GM12892 (cell line): ENCODE measurements around the gene MTERF4.

Experiments
- DNase-seq: peaks from one replicate; pipeline ENCODE4 v3.0.0; 2011; ENCODE audit not compliant: insufficient read length
- FAIRE-seq: peaks from 2 replicates; lab custom pipeline; 2011; peaks lifted over from hg19 to GRCh38; lab: Jason Lieb, UNC
- POLR2A ChIP-seq: IDR thresholded peaks from 2 replicates; pipeline ENCODE4 v1.6.1; 2011; ENCODE audit warnings: low read depth, low read length, control low read depth
- POLR2AphosphoS5 ChIP-seq: IDR thresholded peaks from 2 replicates; pipeline ENCODE4 v1.6.1; 2011; ENCODE audit warnings: low read depth, low read length, control low read depth
- TAF1 ChIP-seq: IDR thresholded peaks from 2 replicates; pipeline ENCODE4 v1.6.1; 2011; ENCODE audit warnings: low read depth, mild to moderate bottlenecking, control low read depth, low read length, borderline replicate concordance

Gene MTERF4

DNA sequence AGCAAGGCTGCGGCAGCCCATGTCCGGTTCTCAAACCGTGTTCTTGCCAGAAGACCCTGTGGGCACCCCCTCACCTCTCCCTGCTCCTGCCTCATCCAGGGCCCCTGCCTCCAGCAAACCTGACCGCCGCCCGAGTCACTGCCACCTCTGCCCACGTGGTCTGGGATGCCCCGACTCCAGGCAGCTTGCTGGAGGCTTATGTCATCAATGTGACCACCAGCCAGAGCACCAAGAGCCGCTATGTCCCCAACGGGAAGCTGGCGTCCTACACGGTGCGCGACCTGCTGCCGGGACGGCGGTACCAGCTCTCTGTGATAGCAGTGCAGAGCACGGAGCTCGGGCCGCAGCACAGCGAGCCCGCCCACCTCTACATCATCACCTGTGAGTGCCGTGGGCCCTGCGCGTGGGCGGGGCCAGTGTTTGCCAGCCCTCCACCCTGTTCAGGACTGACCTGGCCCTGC is 32.2 kb downstream of the MTERF4 start:
- DNase-seq (no peak), FAIRE-seq (no peak)
- TF ChIP-seq POLR2A, result no peak
- no peak for TF ChIP-seq TAF1
- no peak for TF ChIP-seq POLR2AphosphoS5

DNA sequence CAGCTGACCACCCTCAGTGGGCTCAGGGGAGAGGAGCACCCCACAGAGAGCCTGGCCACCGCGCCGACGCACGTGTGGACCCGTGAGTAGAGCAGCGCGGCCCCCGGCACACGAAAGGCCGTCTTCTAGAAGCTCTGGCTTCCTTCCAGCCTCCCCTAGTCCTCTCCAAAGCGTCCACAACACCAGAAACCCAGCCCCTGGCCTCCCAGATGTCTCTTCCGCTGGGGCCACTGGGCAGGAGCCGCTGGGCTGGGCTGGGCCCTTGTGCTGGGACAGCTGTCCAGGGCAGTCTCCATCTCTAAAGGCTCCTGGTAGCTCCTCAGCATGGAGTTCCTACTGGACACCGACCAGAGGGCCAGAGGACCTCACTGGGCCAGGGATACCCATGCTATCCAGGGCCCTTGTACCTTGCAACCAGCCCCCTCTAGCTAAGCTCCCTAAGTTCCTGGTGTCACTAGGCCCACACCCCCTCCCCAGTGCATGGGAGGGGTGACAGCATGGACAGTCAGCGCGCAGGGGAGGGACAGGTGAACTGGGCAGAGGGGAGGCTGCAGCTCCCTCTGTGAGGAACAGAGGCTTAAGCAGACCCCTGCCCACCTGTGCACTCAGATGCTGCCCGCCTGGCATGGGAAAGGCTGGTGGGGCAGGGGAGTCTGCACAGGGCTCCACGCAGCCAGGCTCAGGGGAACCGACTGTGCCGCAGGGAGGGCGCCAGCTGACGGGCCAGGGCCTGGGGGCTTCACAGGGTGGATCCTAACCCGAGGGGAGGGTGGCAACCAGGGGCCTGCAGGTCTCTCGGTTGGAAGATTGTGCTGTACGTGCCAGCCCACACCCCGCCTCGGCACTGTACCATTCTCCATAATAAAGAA is 32.9 kb downstream of the MTERF4 start:
- TF ChIP-seq POLR2AphosphoS5 (no peak), TAF1 (no peak), POLR2A (no peak)
- FAIRE-seq, result no peak
- DNase-seq, result no peak

DNA sequence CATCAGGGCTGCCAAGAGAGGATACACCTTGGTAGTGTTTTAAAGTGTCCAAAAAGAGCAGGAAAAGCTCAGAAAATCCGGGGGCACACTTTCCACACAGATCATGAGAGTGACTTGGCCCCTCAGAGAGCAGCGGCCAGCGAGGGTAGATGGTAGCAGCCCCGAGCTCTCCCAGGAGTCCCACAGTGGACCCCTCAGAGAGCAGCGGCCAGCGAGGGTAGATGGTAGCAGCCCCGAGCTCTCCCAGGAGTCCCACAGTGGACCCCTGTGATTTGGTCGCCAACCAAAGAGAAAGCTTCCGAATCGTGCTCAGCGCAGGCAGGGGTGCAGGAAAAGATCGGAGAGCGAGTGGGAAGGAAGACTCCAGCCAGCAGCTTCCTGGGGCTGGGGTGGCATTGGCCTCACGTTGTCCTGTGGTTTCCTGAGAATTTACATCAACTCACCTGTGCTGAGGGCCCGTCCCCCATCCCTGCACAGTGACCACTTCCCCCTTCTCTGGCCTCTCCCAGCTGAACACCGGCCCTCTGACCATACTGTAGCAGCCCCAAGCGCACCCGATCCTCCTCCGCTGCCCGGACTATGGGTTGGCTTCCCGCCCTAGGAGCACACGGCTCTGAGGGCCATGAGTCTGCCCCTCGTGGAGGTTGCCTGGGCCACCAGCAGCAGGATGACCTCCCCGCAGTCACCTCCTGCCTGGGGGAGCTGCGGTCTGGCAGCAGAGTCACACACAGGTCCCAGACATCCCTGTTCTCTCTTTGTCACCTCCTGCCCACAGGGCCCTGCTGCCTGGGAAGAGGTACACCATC is 33.7 kb downstream of the MTERF4 start:
- no peak for FAIRE-seq
- no peak for DNase-seq
- TF ChIP-seq POLR2A (no peak), TAF1 (no peak), POLR2AphosphoS5 (no peak)

DNA sequence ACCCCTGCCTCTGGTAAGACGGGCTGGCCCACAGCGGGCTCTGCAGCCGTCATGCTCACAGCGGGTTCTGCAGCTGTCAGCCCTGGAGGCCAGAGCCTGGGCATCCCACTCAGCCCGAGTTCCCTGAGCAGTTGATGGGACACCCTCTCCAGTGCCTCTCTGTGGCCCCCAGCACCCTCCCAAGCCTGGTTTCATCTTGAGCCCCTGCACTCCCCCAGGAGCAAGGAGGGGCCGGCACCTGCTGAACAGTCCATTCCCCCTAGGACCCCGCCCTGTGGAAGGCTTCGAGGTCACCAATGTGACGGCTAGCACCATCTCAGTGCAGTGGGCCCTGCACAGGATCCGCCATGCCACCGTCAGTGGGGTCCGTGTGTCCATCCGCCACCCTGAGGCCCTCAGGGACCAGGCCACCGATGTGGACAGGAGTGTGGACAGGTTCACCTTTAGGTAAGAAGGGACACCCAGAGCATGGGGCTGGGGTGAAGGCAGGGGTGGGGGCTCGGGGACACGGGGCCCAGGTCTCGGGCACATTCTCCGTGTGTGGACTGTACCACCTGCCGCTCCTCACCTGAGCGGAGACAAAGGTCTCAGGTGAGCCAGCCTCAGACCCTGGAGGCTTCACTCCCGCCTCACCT is 34.5 kb downstream of the MTERF4 start:
- no peak for FAIRE-seq

DNA sequence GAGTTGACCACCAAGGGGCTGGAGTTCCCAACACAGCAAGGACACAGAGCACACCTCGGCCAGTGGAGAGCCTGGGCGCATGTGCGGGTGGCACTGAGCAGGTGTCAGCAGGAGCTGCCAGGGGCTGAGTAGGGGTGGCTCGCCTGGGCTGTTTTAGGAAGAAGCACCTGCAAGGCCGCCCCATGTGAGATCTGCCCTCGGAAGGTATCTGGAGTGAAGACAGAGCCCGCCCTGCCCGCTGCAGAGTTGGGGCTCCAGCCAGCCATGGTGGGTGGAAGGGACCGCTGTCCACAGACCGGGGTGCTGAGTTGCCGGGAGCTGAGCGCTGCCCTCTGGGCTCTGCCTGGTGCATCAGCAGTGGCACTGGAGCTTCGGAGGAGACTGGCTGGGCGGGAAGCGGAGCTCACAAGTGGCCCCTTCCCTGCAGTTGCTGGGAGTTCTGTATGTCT is 35.2 kb downstream of the MTERF4 start:
- DNase-seq (no peak), FAIRE-seq (no peak)
- TF ChIP-seq TAF1, result no peak
- TF ChIP-seq POLR2A, result no peak
- TF ChIP-seq POLR2AphosphoS5, result no peak

More for the DNA sequence above, 34.5 kb downstream of the MTERF4 start:
- no peak for TF ChIP-seq POLR2A
- TF ChIP-seq POLR2AphosphoS5, result no peak
- TF ChIP-seq TAF1, result no peak
- DNase-seq, result no peak

DNA sequence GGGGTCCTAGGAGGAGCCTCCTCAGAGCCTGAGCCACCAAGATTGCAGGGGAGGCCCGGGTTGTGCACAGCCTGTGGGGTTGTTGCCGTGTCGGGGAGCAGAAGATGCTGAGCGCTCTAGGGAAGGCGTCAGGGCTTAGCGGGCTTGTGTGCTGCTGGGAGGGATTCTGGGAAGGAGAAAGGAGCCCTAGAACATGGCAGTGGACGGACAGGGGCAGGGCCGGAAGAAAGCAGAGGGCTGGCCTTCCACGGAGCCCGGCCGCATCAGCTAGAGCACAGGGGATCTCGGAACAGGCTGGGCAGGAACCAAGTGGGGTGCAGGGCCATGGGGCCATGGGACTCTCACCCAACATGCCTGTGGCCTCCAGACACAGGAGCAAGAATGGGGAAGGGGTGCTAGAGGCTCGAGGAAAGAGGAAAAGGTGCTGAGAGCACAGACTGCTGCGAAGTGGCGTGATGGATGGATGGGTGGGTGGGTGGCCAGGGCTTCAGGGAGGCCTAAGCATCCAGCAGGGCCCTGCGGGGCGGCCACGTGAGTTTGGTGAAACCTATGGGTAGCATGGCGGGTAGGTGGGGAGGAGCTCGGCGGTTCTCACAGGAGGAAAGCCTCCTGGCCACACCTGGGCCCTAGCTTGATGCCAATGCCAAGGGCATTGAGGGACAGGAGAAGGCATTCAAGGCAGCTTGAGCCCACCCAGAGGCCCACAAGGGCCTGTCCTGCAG is 35.8 kb downstream of the MTERF4 start:
- DNase-seq, result no peak
- TF ChIP-seq TAF1 (no peak), POLR2A (no peak), POLR2AphosphoS5 (no peak)
- no peak for FAIRE-seq

DNA sequence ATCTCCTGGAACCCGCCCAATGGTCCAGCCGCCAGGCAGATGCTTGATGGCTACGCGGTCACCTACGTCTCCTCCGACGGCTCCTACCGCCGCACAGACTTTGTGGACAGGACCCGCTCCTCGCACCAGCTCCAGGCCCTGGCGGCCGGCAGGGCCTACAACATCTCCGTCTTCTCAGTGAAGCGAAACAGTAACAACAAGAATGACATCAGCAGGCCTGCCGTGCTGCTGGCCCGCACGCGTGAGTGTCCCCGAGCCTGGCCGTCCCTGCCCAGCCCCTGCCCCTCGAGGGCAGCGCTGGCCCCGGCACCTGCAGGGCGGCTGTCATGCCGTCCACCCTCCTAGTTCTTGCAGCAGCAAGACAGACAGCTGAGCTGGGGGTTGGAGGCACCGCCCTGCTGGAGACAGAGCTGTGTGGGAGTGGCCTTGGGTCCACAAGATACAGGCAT is 36.7 kb downstream of the MTERF4 start:
- DNase-seq, result no peak
- no peak for TF ChIP-seq POLR2A
- TF ChIP-seq POLR2AphosphoS5, result no peak
- no peak for TF ChIP-seq TAF1
- no peak for FAIRE-seq

DNA sequence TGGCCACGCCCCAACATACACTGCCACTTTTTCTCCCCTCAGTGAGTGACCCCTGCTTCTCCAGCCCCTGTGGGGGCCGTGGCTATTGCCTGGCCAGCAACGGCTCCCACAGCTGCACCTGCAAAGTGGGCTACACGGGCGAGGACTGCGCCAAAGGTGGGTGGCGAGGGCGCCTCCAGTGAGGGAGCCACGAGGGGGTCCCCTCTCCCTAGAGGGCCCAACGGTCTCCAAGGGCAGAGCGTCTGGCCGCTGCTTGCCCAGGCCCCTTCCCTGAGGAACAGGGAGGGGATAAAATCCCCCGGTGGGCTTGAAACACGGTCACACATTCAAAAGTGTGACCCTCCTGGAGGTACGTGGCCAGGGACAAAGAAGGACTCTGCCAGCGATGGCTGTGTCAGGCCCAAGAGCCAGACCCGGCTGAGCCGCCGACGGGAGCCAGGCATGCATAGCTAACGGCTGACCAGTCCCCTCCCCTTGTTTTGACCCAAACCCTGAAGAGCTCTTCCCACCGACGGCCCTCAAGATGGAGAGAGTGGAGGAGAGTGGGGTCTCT is 37.2 kb downstream of the MTERF4 start:
- DNase-seq (no peak), FAIRE-seq (no peak)
- no peak for TF ChIP-seq POLR2AphosphoS5
- no peak for TF ChIP-seq POLR2A
- TF ChIP-seq TAF1, result no peak

DNA sequence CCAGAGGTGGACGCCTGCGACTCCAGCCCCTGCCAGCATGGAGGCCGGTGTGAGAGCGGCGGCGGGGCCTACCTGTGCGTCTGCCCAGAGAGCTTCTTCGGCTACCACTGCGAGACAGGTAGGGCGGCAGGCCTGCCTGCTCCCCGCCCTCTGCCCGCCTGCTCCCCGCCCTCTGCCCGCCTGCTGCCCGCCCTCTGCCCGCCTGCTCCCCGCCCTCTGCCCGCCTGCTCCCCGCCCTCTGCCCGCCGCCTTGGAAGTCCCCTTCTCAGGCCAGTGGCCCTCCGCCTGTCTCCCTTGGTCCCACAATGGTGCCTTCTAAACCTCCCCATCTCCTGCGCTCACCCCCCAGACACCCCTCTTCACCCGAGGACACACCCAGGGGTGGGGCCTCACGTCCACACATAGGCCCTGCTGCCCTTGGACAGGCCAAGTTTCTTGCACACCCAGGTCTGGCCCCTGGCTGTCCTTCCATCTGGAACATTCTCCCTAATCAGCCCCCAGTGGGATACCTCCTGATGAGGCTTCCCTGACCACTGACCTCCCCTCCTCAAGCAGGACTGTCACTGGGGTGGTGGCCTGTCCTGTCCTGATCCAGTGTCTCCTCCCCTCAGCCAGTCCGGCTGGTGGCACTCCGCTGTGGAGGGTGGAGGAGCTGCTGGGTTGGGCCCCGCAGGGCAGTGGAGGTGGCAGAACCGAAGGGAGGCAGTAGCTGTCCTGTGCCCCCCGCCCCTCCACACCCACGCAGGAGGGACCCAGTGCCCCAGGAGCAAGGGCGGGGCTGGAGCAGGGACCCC is 37.9 kb downstream of the MTERF4 start:
- FAIRE-seq, result no peak
- TF ChIP-seq POLR2AphosphoS5 (no peak), TAF1 (no peak), POLR2A (no peak)
- peak; percentile 57 for DNase-seq
